NOMO-1 (cell line): ENCODE results near the gene IL32.

Experiments used
- DNase-seq, 2 experiments: peaks; one replicate each; lab custom pipeline; 2025; ENCODE audit not compliant: unreplicated experiment in 2 of 2; lab: John Stamatoyannopoulos, UW

The IL32 gene

DNA sequence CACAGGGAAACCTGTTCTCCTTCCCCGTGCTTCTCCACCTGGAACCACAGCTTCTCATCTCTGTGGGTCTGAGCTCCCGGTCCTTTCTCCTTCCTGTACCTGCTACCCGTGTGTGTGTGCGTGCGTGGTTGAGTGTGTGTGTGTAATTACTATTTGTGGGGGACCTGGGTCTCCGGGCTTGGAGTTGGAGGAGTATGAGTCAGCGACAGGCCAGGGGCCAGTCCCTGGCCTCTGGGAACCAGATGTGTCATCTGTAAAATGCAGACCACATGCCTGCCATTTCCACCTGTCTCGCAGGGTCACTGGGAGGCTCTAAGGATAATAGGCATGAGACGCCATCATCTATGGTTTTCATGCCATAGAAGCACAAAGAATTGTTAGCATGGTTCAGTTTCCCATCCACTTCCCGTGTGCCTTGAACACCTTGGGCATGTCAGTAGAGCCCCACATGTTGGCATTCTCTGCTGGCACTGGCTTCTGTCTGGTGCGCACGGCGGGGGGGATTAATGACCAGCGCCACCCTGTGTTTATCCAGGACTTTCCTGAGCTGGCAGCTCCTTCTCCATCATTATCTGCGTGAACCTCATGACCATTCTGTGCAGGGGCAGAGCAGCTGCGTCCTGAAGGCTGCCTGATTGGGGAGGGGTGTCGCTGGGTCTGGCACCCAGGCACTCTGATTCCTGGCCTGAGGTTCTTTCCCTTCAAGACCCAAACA lies 48.5 kb downstream of the IL32 start:
- no peak for DNase-seq

DNA sequence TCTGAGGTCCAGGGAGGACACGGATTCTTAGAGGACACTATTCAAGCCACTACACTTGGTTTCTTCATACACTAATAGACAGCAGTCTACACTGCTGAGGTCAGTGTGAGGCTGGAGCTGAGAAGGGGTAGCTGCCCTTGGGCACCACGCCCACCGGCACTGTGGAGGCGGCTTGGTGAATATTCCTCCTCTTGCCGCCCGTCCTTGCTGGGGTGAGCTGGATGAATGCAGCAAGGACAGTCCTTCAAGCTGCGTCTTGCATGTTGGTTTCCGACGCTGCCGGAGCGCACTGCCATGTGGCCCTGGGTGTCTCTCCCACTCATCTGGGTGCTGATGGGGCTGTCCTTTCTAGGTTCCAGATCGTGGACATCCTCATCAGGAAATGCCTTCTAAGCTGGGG lies 49.6 kb downstream of the IL32 start:
- DNase-seq, result no peak

DNA sequence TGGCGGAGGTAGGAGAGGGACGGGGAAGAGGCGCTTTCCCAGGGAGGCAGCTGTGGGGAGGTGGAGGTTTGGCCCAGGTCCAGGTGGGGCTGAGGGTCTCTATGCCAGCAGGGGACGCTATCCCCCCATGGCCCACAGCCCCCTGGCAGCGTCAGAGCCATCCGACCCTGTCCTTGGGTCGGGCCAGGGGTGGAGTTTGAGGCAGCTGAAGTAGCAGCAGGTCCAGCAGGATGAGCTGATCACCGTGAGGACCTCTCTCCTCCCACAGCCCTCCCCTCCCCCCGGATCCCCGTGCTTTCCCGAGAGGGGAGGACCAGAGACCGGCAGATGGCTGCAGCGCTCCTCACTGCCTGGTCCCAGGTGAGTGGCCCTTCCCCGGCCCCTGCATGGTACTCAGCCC lies 50.1 kb downstream of the IL32 start:
- DNase-seq, result no peak

DNA sequence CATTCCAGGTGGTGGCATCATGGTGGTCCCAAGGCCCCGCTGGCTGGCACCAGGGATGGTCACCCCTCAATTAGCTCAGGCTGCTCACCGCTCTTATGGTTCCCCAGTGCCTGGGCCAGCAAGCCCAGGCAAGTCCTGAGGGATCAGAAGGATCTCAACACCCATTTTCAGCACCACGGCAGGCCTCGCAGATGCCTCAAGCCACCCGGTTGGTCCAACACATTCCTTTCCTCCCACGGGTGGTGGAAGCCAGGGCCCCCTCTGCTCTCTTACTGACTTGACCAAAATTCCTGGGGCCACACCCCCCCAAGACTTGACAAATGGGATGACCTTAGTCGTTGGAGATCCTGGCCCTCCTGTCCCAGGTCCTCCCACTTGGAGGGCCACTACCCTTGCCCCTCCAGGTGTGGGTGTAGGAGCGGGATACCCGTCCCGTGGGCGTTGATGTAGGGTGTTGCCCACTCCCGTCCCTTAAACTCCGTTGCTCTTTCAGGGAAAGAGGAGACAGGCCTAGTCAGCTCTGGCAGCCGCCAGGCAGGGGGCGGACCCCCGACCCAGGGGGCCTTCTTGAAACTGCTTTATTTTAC lies 52.9 kb downstream of the IL32 start:
- no peak for DNase-seq

DNA sequence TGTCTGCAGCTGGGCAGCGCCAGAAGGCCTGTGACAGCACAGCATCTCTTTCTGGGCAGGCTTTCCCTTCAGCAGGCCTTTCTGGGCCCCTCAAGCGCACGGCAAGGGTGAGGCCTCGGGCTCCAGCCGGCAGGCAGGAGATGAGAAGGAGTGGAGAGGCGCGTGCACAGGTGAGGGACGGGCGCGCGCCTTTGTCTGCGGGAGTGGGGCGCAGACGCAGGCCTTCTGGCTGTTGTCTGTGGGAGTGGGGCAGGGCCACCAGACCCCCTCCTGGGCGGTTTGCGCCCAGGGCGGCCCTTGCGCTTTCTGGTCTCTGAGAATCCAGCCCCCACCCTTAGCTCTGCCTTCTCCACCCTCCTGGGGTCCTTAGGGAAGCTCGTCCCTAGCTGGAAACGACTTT lies 53.4 kb downstream of the IL32 start:
- DNase-seq, result no peak
